ENCODE results near the gene PCK1.

GRCh38 chr20:57612916-57613315 is 52.0 kb downstream of the PCK1 start:
- TF ChIP-seq CTCF (IDR thresholded peaks at IDR 0.05; ENCODE audit: control extremely low read depth in 1 of 3, insufficient read depth in 1 of 3, low read depth in 1 of 3, low read length in 3 of 3), result no peak
- TF ChIP-seq ATF3 (IDR thresholded peaks at IDR 0.05; ENCODE audit: insufficient read depth, low read depth, low read length), result no peak
- TF ChIP-seq CHD2 (IDR thresholded peaks at IDR 0.05; ENCODE audit: low read length), result no peak
- TF ChIP-seq ZNF274 (IDR thresholded peaks at IDR 0.05; ENCODE audit: borderline replicate concordance, extremely low read depth, low read length), result no peak
- no peak for TF ChIP-seq POLR2A (IDR thresholded peaks at IDR 0.05; ENCODE audit: control extremely low read depth in 1 of 2, low read depth in 2 of 2, low read length in 2 of 2)
- no peak for TF ChIP-seq BRCA1 (IDR thresholded peaks at IDR 0.05; ENCODE audit: low read depth, low read length)
- no peak for TF ChIP-seq YY1 (IDR thresholded peaks at IDR 0.05; ENCODE audit: low read depth, low read length)

Data from H1 (cell line).